Measurements from ENCODE around the gene UXS1. TPM values are rescaled to one million over a fixed set of nuclear protein-coding genes. Genes with fewer than 3 reads are reported as not detected.

The UXS1 gene
- total RNA-seq, 1 experiment from 2014 or later, result 31.2 TPM

DNA sequence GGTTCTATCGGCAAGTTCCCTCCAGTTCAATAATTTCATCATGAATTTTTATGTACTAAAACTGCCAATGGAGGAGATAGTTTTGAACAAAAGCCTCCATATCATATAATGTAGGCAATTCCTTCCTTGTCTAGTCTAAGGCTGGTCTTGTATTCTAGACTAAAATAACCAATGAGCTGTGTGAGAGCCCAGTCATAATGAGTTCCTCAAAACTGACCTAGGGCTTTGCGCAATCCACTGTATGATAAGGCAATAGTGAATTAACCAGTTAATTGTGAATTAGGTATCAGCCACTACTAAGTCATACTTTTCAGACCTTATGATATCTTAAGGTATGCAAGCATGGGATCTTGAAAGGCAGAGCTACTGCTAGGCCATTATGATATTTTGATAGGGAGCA, 7.6 kb upstream of the UXS1 start:
- no peaks in the 10 kb centered on the region for H3K36me3 Mint-ChIP-seq (ENCODE audit: insufficient read depth, unreplicated experiment)
- DNase-seq (ENCODE audit: unreplicated experiment), result no peak
- no peak overlapping the region for H3K27ac Mint-ChIP-seq (ENCODE audit: low read depth, unreplicated experiment)
- ChIA-PET POLR2A (no interaction called here), CTCF (no interaction called here)
- TF ChIP-seq, protein P1, sequence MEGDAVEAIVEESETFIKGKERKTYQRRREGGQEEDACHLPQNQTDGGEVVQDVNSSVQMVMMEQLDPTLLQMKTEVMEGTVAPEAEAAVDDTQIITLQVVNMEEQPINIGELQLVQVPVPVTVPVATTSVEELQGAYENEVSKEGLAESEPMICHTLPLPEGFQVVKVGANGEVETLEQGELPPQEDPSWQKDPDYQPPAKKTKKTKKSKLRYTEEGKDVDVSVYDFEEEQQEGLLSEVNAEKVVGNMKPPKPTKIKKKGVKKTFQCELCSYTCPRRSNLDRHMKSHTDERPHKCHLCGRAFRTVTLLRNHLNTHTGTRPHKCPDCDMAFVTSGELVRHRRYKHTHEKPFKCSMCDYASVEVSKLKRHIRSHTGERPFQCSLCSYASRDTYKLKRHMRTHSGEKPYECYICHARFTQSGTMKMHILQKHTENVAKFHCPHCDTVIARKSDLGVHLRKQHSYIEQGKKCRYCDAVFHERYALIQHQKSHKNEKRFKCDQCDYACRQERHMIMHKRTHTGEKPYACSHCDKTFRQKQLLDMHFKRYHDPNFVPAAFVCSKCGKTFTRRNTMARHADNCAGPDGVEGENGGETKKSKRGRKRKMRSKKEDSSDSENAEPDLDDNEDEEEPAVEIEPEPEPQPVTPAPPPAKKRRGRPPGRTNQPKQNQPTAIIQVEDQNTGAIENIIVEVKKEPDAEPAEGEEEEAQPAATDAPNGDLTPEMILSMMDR (IDR thresholded peaks at IDR 0.05; ENCODE audit: unreplicated experiment), result no peak
- intact Hi-C loops (cut with micrococcal nuclease), result no loop called here
- no peaks in the 10 kb centered on the region for H3K9me3 Mint-ChIP-seq (ENCODE audit: unreplicated experiment)
- H3K27me3 Mint-ChIP-seq (ENCODE audit: insufficient read depth, unreplicated experiment), result peaks cover 12% of the 10 kb centered on the region
- no peak overlapping the region for H3K4me3 Mint-ChIP-seq (ENCODE audit: unreplicated experiment)
- H3K4me1 Mint-ChIP-seq (ENCODE audit: insufficient read depth, unreplicated experiment), result peaks cover 7% of the 10 kb centered on the region
- no TSS peak for BruUV-seq (replicated peaks)

DNA sequence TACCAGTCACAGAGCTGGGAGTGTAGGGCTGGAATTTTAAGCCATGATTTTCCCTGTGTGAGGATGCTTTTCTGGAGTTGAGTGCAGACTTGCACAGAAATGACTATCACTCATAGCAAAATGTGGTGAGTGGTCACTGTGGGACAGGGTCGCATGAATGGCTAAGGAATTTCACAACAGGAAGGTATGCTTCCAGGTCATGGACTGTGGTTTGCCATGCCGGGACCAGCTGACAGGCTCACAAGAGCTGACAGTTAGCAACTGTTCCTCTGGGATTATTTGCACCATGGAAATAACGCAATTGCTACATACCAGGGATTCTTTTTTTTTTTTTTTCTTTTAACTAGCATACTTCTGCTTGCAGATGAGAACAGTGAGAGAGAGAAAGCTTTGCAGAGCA, 3.8 kb upstream of the UXS1 start:
- H3K27ac Mint-ChIP-seq (ENCODE audit: low read depth, unreplicated experiment), result no peak overlapping the region
- TF ChIP-seq, protein P1 (IDR thresholded peaks at IDR 0.05; ENCODE audit: unreplicated experiment), result no peak
- no TSS peak for BruUV-seq (replicated peaks)
- peak; percentile 38 for DNase-seq (ENCODE audit: unreplicated experiment)
- no peaks in the 10 kb centered on the region for H3K9me3 Mint-ChIP-seq (ENCODE audit: unreplicated experiment)
- ChIA-PET CTCF (interaction anchor here (0.6 to 0.7 kb wide), 4 partner anchors 87 to 601 kb away, joined by 3 to 4 read pairs (median 4); no protein-coding TSS in a partner anchor), POLR2A (interaction anchor here (0.7 kb wide), 1 partner anchor 547 kb away, joined by 4 read pairs; no protein-coding TSS in a partner anchor)
- intact Hi-C loops (cut with micrococcal nuclease), result no loop called here
- H3K4me1 Mint-ChIP-seq (ENCODE audit: insufficient read depth, unreplicated experiment), result peaks cover 15% of the 10 kb centered on the region
- H3K4me3 Mint-ChIP-seq (ENCODE audit: unreplicated experiment), result peak overlapping the region; percentile 13
- peaks cover 12% of the 10 kb centered on the region for H3K27me3 Mint-ChIP-seq (ENCODE audit: insufficient read depth, unreplicated experiment)
- no peaks in the 10 kb centered on the region for H3K36me3 Mint-ChIP-seq (ENCODE audit: insufficient read depth, unreplicated experiment)

- peaks cover 8% of the 10 kb centered on the region for H3K27me3 Mint-ChIP-seq (ENCODE audit: insufficient read depth, unreplicated experiment)
- H3K4me3 Mint-ChIP-seq (ENCODE audit: unreplicated experiment), result no peak overlapping the region
- CTCF ChIA-PET, result interaction anchor here (0.7 to 1.2 kb wide), 2 partner anchors 287 to 347 kb away, joined by 3 read pairs; no protein-coding TSS in a partner anchor
- no peak for DNase-seq (ENCODE audit: unreplicated experiment)
- no peaks in the 10 kb centered on the region for H3K36me3 Mint-ChIP-seq (ENCODE audit: insufficient read depth, unreplicated experiment)
- intact Hi-C loops (cut with micrococcal nuclease), result no loop called here
- peaks cover 30% of the 10 kb centered on the region for H3K4me1 Mint-ChIP-seq (ENCODE audit: insufficient read depth, unreplicated experiment)
- no TSS peak for BruUV-seq (replicated peaks)
- TF ChIP-seq, protein P1 (IDR thresholded peaks at IDR 0.05; ENCODE audit: unreplicated experiment), result no peak
- POLR2A ChIA-PET, result no interaction called here
- no peak overlapping the region for H3K27ac Mint-ChIP-seq (ENCODE audit: low read depth, unreplicated experiment)
- H3K9me3 Mint-ChIP-seq (ENCODE audit: unreplicated experiment), result no peaks in the 10 kb centered on the region
Observed at GRCh38 chr2:106195981-106196380, 1.9 kb upstream of the UXS1 start.

DNA sequence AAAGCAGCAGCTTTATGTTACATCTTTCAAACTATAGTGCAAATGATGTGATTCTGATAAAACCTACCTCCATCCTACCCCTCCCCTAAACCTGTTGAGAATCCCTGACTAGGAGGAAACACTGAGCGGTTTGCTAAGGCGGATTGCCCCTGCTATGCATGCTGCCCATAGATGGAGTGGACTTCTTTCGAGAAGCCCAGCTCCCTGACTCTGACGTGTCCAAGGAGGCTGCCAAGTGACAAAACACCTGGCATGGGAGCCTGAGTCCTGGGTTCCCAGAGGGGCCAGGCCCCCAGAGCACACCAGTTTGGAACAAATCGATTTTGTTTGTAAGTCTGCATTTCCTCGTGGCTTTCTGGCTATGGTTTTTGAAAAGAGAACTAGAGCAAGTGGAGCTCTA, 1.4 kb upstream of the UXS1 start:
- no TSS peak for BruUV-seq (replicated peaks)
- ChIA-PET POLR2A (interaction anchor here (0.8 to 0.9 kb wide), 2 partner anchors 8 to 37 kb away, joined by 3 to 4 read pairs; no protein-coding TSS in a partner anchor), CTCF (interaction anchor here (0.7 to 1.2 kb wide), 3 partner anchors 13 to 347 kb away, joined by 3 read pairs; no protein-coding TSS in a partner anchor)
- peaks cover 3% of the 10 kb centered on the region for H3K27me3 Mint-ChIP-seq (ENCODE audit: insufficient read depth, unreplicated experiment)
- DNase-seq (ENCODE audit: unreplicated experiment), result no peak
- no peaks in the 10 kb centered on the region for H3K9me3 Mint-ChIP-seq (ENCODE audit: unreplicated experiment)
- H3K4me1 Mint-ChIP-seq (ENCODE audit: insufficient read depth, unreplicated experiment), result peaks cover 34% of the 10 kb centered on the region
- H3K4me3 Mint-ChIP-seq (ENCODE audit: unreplicated experiment), result peak overlapping the region; percentile 69
- intact Hi-C loops (cut with micrococcal nuclease), result no loop called here
- no peak overlapping the region for H3K27ac Mint-ChIP-seq (ENCODE audit: low read depth, unreplicated experiment)
- TF ChIP-seq, protein P1 (IDR thresholded peaks at IDR 0.05; ENCODE audit: unreplicated experiment), result no peak
- no peaks in the 10 kb centered on the region for H3K36me3 Mint-ChIP-seq (ENCODE audit: insufficient read depth, unreplicated experiment)

Measured in MCF 10A (cell line).